SIG-M5 treated with dmso at 0.1 percent for 504 hours (cell line): ENCODE measurements around the gene SLC41A3.
"Not testable (repeated sequence)": the region's sequence is repeated elsewhere in the genome, so short reads cannot be mapped to it uniquely, and the experiment has no call there.

Source experiments
- DNase-seq: peaks from one replicate; lab custom pipeline; 2025; ENCODE audit not compliant: unreplicated experiment; lab: John Stamatoyannopoulos, UW

Gene SLC41A3

DNA sequence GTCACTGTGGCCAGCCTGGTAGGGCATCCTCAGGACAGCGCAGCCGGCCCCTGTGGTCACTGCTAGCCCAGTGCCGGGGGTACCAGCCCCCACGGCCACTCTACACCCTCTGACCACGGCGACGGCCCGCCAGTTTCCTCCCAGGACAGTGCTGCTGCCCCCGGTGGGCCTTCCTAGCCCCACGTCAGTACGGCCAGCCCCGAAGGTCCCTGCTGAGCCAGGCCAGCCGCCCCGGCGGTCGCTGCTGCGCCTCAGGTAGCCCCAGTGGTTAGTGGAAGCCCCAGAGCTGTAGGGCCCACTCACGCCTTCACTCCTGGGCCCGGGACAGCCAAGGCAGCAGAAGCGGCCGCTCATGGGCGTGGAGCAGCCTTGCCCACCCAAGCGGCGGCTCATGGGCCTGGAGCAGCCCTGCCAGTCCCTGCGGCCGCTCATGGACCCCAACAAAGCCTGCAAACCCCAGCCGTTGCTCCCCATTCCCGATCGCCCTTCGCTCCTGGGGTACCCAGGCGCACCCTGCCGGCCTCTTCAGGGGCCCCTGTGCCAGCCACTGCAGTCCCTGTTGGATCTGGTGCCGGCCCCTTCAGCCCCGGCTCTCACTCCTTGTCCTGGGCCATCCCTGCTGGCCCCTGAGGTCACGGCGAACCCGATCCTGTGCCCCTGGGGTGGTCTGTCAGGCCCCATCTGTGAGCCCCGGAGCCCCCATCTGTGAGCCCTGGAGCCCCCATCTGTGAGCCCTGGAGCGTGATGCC is 124.4 kb downstream of the SLC41A3 start:
- DNase-seq = no peak

DNA sequence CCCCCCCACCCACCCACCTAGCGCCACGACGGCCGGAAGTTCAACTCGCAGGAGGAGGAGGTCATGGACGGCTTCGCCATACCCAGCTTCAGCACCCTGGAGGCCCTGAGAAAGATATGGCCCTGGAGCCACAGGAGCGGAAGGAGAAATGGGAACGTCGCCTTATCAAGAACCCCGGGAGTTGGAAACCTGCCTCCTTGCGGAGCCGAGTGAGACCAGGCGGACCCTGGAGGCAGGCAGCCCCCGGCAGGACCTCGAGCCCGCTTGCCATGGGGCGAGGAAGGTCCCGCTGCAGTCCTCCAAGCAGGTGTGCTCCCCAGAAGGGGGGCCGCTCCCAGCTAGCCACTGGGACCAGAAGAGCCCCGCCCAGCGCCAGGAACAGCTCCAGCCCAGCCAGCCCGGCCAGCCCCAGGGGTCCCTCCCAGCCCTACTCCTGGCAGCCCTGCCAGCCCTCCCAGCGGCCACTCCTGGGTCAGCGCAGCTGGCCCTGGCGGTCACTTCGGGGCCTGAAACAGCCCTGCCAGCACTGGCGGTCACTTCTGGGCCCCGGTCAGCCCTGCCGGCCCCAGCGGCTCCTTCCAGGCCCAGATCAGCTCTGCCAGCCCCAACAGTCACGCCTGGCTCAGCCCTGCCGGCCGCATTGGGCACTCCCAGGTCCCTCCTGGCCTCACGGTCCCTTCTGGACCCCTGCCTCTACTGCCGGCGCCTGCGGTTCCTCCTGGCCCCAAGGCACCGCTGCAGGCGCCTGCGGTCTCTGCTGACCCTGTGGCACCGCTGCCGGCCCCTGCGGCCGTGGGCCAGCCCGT is 125.2 kb downstream of the SLC41A3 start:
- DNase-seq = no peak

DNA sequence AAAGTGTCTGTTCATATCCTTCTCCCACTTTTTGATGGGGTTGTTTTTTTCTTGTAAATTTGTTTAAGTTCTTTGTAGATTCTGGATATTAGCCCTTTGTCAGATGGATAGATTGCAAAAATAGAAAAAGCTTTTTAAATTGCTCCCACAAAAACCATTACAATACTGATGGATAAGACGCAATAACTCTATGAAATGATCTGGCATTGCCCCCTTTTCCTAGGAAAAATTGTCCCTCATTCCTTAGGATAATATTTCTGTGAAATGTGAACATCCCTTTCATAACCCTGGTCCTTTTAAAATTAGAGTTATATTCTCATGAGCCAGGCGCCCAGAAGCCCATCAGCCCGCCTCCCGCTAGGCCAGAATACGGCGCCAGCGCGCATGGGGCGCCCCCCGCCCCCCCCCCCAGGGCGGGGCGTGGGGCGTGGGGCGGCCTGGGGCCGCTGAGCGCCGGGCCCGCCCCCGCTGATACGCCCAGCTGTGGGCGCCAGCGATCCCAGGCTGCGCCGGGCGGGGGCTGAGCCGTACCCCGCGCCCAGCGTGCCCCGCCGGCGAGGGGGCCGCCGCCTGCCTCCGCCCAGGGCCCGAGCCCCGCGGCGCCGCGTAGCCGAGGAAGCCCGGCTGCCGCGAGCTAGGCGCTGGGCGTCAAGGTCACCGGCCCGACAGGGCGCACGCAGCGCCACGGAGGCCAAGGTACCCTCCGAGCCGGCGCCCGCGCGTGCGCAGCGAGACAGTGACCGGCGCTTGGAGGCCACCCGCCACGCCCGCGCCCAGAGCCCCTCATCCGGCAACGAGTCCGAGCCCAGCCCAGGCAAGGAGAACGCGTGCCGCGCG is 126.0 kb downstream of the SLC41A3 start:
- DNase-seq = no peak

DNA sequence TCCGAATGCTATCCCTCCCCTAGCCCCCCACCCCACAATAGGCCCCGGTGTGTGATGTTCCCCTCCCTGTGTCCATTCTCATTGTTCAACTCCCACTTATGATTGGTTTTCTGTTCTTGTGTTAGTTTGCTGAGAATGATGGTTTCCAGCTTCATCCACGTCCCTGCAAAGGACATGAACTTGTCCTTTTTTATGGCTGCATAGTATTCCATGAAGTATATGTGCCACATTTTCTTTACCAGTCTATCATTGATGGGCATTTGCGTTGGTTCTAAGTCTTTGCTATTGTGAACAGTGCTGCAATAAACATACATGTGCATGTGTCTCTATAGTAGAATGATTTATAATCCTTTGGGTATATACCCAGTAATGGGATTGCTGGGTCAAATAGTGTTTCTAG is 126.9 kb downstream of the SLC41A3 start:
- DNase-seq = not testable (repeated sequence)
